Kidney (tissue), 14 donors: ENCODE measurements around the gene DCLK3. TPM values are rescaled to one million over a fixed set of nuclear protein-coding genes. Genes with fewer than 3 reads are reported as not detected.

Experiments used
- DNase-seq, 5 donors: peaks; one replicate each; pipeline ENCODE4 v3.0.0-alpha.2; 2013 to 2020
- FAIRE-seq: peaks from 2 replicates; lab custom pipeline; 2012; peaks lifted over from hg19 to GRCh38; lab: Jason Lieb, UNC
- H3K27ac ChIP-seq, 2 donors: one replicate each; pipeline ENCODE4 v1.7.0; 2013; ENCODE audit warnings: low read depth in 2 of 2, low read length in 2 of 2, inconsistent platforms in 1 of 2
- H3K27me3 ChIP-seq: one replicate; pipeline ENCODE4 v1.7.1; 2013; ENCODE audit warnings: low read length, inconsistent platforms; ENCODE audit not compliant: control insufficient read depth, insufficient read depth
- H3K36me3 ChIP-seq, 3 donors: one replicate each; pipeline versions ENCODE4 v1.7.0 to v1.7.1; 2013; ENCODE audit warnings: low read length in 3 of 3, control low read depth in 1 of 3, inconsistent platforms in 1 of 3; ENCODE audit not compliant: insufficient read depth in 3 of 3, control insufficient read depth in 2 of 3
- H3K4me1 ChIP-seq, 3 donors: one replicate each; pipeline versions ENCODE4 v1.7.0 to v1.7.1; 2013; ENCODE audit warnings: low read length in 3 of 3, inconsistent platforms in 1 of 3, low read depth in 1 of 3; ENCODE audit not compliant: control insufficient read depth in 2 of 3, insufficient read depth in 2 of 3
- H3K4me3 ChIP-seq, 3 donors: one replicate each; pipeline versions ENCODE4 v1.7.0 to v1.8.1; 2013; ENCODE audit warnings: low read length in 3 of 3, control low read depth in 1 of 3, inconsistent platforms in 1 of 3
- H3K9ac ChIP-seq, 3 donors: one replicate each; pipeline versions ENCODE4 v1.7.0 to v1.7.1; 2013; ENCODE audit warnings: low read length in 3 of 3, control low read depth in 1 of 3, inconsistent platforms in 1 of 3
- H3K9me3 ChIP-seq, 3 donors: one replicate each; pipeline versions ENCODE4 v1.7.0 to v1.7.1; 2013; ENCODE audit warnings: low read length in 3 of 3, control low read depth in 1 of 3, inconsistent platforms in 1 of 3; ENCODE audit not compliant: control insufficient read depth in 2 of 3, insufficient read depth in 1 of 3
- CTCF ChIP-seq: IDR thresholded peaks from 3 replicates; pipeline ENCODE4 v1.5.1; 2012; ENCODE audit warnings: mild to moderate bottlenecking, moderate library complexity, borderline replicate concordance; ENCODE audit not compliant: insufficient read depth; ENCODE audit errors: extremely low read depth
- intact Hi-C: fragments of 100-400 bp; cut with DNase I; formaldehyde crosslinking; loops from one replicate; pipeline ENCODE4 v1.11.1; 2022
- polyA plus RNA-seq: library from polyadenylated mRNA; stranded (reverse); fragments of 350-450 nt; fragmentation: Illumina TruSeq; extraction: RNeasy Lipid Tissue Mini Kit (QIAGEN cat#74804); gene quantifications from one replicate; pipeline ENCODE4 v1.2.3, GENCODE V29; 2014; ENCODE audit warnings: low read depth, low replicate concordance; ENCODE audit not compliant: insufficient read depth
- total RNA-seq: library from RNA; stranded (reverse); fragmentation: NEBNext Ultra II Directional; extraction: Animal tissue kit (Norgen Biotek cat#: 25700); gene quantifications from one replicate; pipeline ENCODE4 v1.2.1, GENCODE V29; 2021
- donor health status: control.
- donor health status: control.
- donor health status: control.
- donor health status: control.
- donor health status: control.
- donor health status: DM: yes; HTN: yes; CAD: no.
- donor health status: Normal renal cell carcinoma (clear cell type).

Gene DCLK3
- total and polyA plus RNA-seq, 2 donors from 2014 or later = not detected

GRCh38 chr3:36707623-36708409, 56.5 kb downstream of the DCLK3 start:
- Histone ChIP-seq H3K27ac (no peak overlapping the region), H3K9me3 (no peaks in the 10 kb centered on the region), H3K9ac (no peak overlapping the region), H3K4me3 (no peak overlapping the region), H3K36me3 (no peaks in the 10 kb centered on the region), H3K27me3 (no peaks in the 10 kb centered on the region), H3K4me1 (no peaks in the 10 kb centered on the region)
- no peak for FAIRE-seq
- DNase-seq = peak in 1 of 5 donors; percentile 12
- no peak for TF ChIP-seq CTCF
- intact Hi-C loops = no loop called here

DNA sequence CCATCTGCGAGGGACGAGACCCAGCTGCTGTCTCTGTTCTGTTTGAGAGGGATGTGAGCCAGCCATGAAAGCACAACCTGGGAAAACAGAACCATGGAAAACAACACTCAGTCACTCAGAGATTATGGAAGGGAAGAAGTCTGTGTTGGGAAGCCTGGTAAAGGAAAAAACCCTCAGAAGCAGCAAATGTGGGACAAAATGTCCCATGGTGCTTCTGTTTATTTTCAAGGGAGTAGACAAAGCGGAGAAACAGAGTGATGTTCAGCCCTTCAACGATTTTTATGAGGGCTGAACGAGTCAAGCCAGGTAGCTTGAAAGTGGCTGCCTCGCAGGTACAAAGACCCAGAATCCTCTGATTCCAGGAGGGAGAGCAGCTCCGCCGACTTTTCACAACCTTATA, 59.3 kb downstream of the DCLK3 start:
- no peaks in the 10 kb centered on the region for H3K4me1 ChIP-seq
- H3K9me3 ChIP-seq = no peaks in the 10 kb centered on the region
- FAIRE-seq (no peak), DNase-seq (no peak)
- no peak overlapping the region for H3K9ac ChIP-seq
- no peak overlapping the region for H3K27ac ChIP-seq
- TF ChIP-seq CTCF = no peak
- intact Hi-C loops = no loop called here
- H3K4me3 ChIP-seq = no peak overlapping the region
- no peaks in the 10 kb centered on the region for H3K27me3 ChIP-seq
- H3K36me3 ChIP-seq = no peaks in the 10 kb centered on the region

GRCh38 chr3:36704280-36704679, 60.1 kb downstream of the DCLK3 start:
- H3K4me3 ChIP-seq = no peak overlapping the region
- DNase-seq (no peak), FAIRE-seq (no peak)
- no peak for TF ChIP-seq CTCF
- H3K27ac ChIP-seq = no peak overlapping the region
- no peak overlapping the region for H3K9ac ChIP-seq
- H3K4me1 ChIP-seq = no peaks in the 10 kb centered on the region
- H3K9me3 ChIP-seq = no peaks in the 10 kb centered on the region
- no peaks in the 10 kb centered on the region for H3K27me3 ChIP-seq
- intact Hi-C loops = no loop called here
- H3K36me3 ChIP-seq = no peaks in the 10 kb centered on the region
